HepG2 (cell line): ENCODE data around the gene XRCC5. TPM values are rescaled to one million over a fixed set of nuclear protein-coding genes. Genes with fewer than 3 reads are reported as not detected.

Experiments used
- CBX1 ChIP-seq: IDR thresholded peaks from one replicate; pipeline ENCODE4 v1.6.1; 2016; ENCODE audit warnings: antibody characterized with exemption, low read depth
- CSRNP1 ChIP-seq: sonication (generic); formaldehyde crosslinking; IDR thresholded peaks from 2 replicates; pipeline ENCODE4 v1.8.1; 2023; ENCODE audit warnings: mild to moderate bottlenecking, missing genetic modification reagents
- HDAC6 ChIP-seq: fragments of 200-600 bp; sonication (generic); IDR thresholded peaks from 2 replicates; pipeline ENCODE4 v1.7.0; 2017; ENCODE audit warnings: mild to moderate bottlenecking, antibody characterized with exemption, low read length, low read depth
- HOXA3 ChIP-seq: sonication (generic); formaldehyde crosslinking; IDR thresholded peaks from 2 replicates; pipeline ENCODE4 v1.5.0; 2020; ENCODE audit warnings: missing genetic modification reagents
- KDM6A ChIP-seq: IDR thresholded peaks from 2 replicates; pipeline ENCODE4 v1.6.1; 2016; ENCODE audit warnings: low read depth
- NCOA1 ChIP-seq: sonication (generic); formaldehyde crosslinking; IDR thresholded peaks from 2 replicates; pipeline ENCODE4 v1.9.0; 2021; ENCODE audit warnings: missing genetic modification reagents
- POGK ChIP-seq: sonication (generic); formaldehyde crosslinking; conservative IDR thresholded peaks from 2 replicates; pipeline ENCODE4 v1.8.0; 2022; ENCODE audit warnings: mild to moderate bottlenecking, moderate library complexity, missing genetic modification reagents
- RELA ChIP-seq: sonication (generic); formaldehyde crosslinking; IDR thresholded peaks from 2 replicates; pipeline ENCODE4 v1.4.0; 2020; ENCODE audit warnings: missing genetic modification reagents
- RFX1 ChIP-seq: fragments of 450-650 bp; IDR thresholded peaks from 2 replicates; pipeline ENCODE4 v1.6.1; 2017
- SNAPC5 ChIP-seq: sonication (generic); formaldehyde crosslinking; IDR thresholded peaks from 2 replicates; pipeline ENCODE4 v1.8.1; 2023; ENCODE audit warnings: mild to moderate bottlenecking, missing genetic modification reagents, borderline replicate concordance
- TSC22D2 ChIP-seq: sonication (generic); formaldehyde crosslinking; IDR thresholded peaks from 2 replicates; pipeline ENCODE4 v1.5.1; 2020; ENCODE audit warnings: missing genetic modification reagents, mild to moderate bottlenecking, borderline replicate concordance
- YEATS2 ChIP-seq: sonication (generic); formaldehyde crosslinking; IDR thresholded peaks from 2 replicates; pipeline ENCODE4 v1.4.0; 2020; ENCODE audit warnings: missing genetic modification reagents, borderline replicate concordance
- ZBTB4 ChIP-seq: sonication (generic); formaldehyde crosslinking; IDR thresholded peaks from 2 replicates; pipeline ENCODE4 v1.4.0; 2020; ENCODE audit warnings: missing genetic modification reagents, mild to moderate bottlenecking, borderline replicate concordance
- ZMYM3 ChIP-seq: sonication (generic); formaldehyde crosslinking; IDR thresholded peaks from 2 replicates; pipeline ENCODE4 v1.5.1; 2020; ENCODE audit warnings: mild to moderate bottlenecking, missing genetic modification reagents
- ZNF292 ChIP-seq: sonication (generic); formaldehyde crosslinking; IDR thresholded peaks from 2 replicates; pipeline ENCODE4 v1.8.1; 2022; ENCODE audit warnings: mild to moderate bottlenecking, low read depth, missing genetic modification reagents, borderline replicate concordance
- ZNF333 ChIP-seq: sonication (generic); formaldehyde crosslinking; IDR thresholded peaks from 2 replicates; pipeline ENCODE4 v1.4.0; 2020; ENCODE audit warnings: mild to moderate bottlenecking, missing genetic modification reagents, borderline replicate concordance
- ZNF672 ChIP-seq: sonication (generic); formaldehyde crosslinking; IDR thresholded peaks from 2 replicates; pipeline ENCODE4 v1.8.1; 2022; ENCODE audit warnings: missing genetic modification reagents
- ZNF724P ChIP-seq: sonication (generic); formaldehyde crosslinking; IDR thresholded peaks from 2 replicates; pipeline ENCODE4 v1.8.0; 2022; ENCODE audit warnings: missing genetic modification reagents, borderline replicate concordance
- ZSCAN31 ChIP-seq: sonication (generic); formaldehyde crosslinking; IDR thresholded peaks from 2 replicates; pipeline ENCODE4 v1.5.0; 2020; ENCODE audit warnings: low read depth, mild to moderate bottlenecking, missing genetic modification reagents
- polyA plus RNA-seq, 8 experiments: library from polyadenylated mRNA; depleted of rRNA in 3 of 8; stranded (reverse) in 7 of 8; unstranded in 1 of 8; fragments of >200 nt; fragmentation: Illumina TruSeq in 4 of 8; extraction: Trizol in 4 of 8; gene quantifications; 2 replicates each; pipeline versions ENCODE4 v1.2.1 to v1.2.3, GENCODE V29; 2011 to 2016; ENCODE audit warnings: low read depth in 4 of 8, missing spikeins in 1 of 8, mixed read lengths in 1 of 8; ENCODE audit not compliant: insufficient read depth in 1 of 8
- total RNA-seq, 5 experiments: library from RNA; depleted of rRNA; stranded (reverse); fragments of >200 nt; fragmentation: Illumina TruSeq; extraction: Trizol; gene quantifications; 2 replicates each; pipeline ENCODE4 v1.2.3, GENCODE V29; 2016; ENCODE audit warnings: low read depth in 1 of 5
- TF ChIP-seq, protein P1 (sequence below): fragments of 450-650 bp; IDR thresholded peaks from 2 replicates; pipeline ENCODE4 v1.6.1; 2017

XRCC5 gene
- total and polyA plus RNA-seq, 2 of the 13 experiments (the other 11 are each of a cell fraction or from before 2014, with no cell fraction given) = 264 to 454 TPM

DNA sequence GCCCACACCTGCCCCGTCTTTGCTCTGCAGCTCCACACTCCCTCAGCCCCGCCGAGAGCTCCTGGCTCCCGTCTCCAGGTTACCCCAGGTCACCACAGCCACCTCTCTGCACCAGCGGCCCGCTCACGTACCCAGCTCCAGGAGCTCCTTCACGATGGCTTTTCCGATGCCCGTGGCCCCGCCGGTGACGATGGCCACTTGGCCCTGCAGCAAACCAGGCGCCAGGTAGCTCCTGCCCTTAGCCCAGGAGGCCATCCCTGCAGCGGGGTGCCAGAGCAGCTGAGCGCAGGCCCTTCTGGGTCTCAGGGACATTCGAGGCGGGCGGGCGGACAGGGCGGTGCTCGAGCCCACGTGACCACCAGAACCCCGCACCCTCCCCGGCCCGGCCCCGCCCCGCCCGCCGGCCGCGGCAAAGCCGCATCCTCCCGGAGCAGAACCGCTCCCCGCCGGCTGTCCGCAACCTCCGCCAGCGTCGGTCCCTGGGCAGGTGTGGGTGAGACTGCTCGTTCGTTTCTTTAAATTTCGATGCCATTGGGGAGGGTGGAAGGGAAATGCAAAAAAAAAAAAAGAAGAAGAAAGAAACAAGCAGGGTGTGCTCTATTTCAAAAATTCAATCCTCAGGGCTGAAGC lies 27.5 kb upstream of the XRCC5 start, which contains the start of the genes PECR and TMEM169 (continued):
- TF ChIP-seq CBX1 (peak; percentile 97), ZMYM3 (CRISPR knock-in tag) (peak; percentile 70; the same call in 1 of the 2 replicates), ZNF292 (peak; percentile 87), TSC22D2 (CRISPR knock-in tag) (peak; percentile 90; the same call in 1 of the 2 replicates), HOXA3 (CRISPR knock-in tag) (peak; percentile 85), SNAPC5 (CRISPR knock-in tag) (no peak), ZNF724P (CRISPR knock-in tag) (peak; percentile 93), POGK (CRISPR knock-in tag) (peak; percentile 92), RELA (CRISPR knock-in tag) (0 out of 2 replicates have a peak, but pooled peaks have one; percentile 44), KDM6A (CRISPR knock-in tag) (no peak; the same call in 1 of the 2 replicates), HDAC6 (no peak), ZBTB4 (peak; percentile 88), CSRNP1 (CRISPR knock-in tag) (peak; percentile 93; the same call in 1 of the 2 replicates), YEATS2 (CRISPR knock-in tag) (peak; percentile 80; the same call in 1 of the 2 replicates), ZNF333 (CRISPR knock-in tag) (peak; percentile 98), NCOA1 (CRISPR knock-in tag) (peak; percentile 87), ZSCAN31 (CRISPR knock-in tag) (peak; percentile 99), ZNF672 (CRISPR knock-in tag) (no peak), RFX1 (peak; percentile 20; the same call in 1 of the 2 replicates)
- TF ChIP-seq, protein P1, sequence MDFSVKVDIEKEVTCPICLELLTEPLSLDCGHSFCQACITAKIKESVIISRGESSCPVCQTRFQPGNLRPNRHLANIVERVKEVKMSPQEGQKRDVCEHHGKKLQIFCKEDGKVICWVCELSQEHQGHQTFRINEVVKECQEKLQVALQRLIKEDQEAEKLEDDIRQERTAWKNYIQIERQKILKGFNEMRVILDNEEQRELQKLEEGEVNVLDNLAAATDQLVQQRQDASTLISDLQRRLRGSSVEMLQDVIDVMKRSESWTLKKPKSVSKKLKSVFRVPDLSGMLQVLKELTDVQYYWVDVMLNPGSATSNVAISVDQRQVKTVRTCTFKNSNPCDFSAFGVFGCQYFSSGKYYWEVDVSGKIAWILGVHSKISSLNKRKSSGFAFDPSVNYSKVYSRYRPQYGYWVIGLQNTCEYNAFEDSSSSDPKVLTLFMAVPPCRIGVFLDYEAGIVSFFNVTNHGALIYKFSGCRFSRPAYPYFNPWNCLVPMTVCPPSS = no peak
